OCI-LY7 (cell line): ENCODE data around the gene MGRN1. TPM values are rescaled to one million over a fixed set of nuclear protein-coding genes. Genes with fewer than 3 reads are reported as not detected.
"Not testable (repeated sequence)": the region's sequence is repeated elsewhere in the genome, so short reads cannot be mapped to it uniquely, and the experiment has no call there.

Experiments used
- BruUV-seq: library from RNA; stranded (reverse); fragments of 400-500 nt; replicated peaks from 2 replicates; lab custom pipeline; 2021; lab: Mats Ljungman, UMichigan
- CTCF ChIA-PET: fragments of 300-600 bp; sonication (Branson Sonifier 250); formaldehyde crosslinking; loops from one replicate; lab custom pipeline; 2022; ENCODE audit warnings: antibody characterized with exemption; ENCODE audit not compliant: unreplicated experiment; lab: Charles Lee
- POLR2A ChIA-PET: fragments of 300-600 bp; sonication (Branson Sonifier 250); formaldehyde crosslinking; loops from one replicate; lab custom pipeline; 2022; ENCODE audit warnings: antibody characterized with exemption; lab: Charles Lee
- DNase-seq: peaks from one replicate; pipeline ENCODE4 v3.0.0-alpha.2; 2015; ENCODE audit warnings: low spot score
- H2AFZ ChIP-seq: fragments of 200-600 bp; sonication (generic), shearing (Covaris generic); 2 replicates; pipeline ENCODE4 v1.6.1; 2014; ENCODE audit warnings: mild to moderate bottlenecking, antibody characterized with exemption, low read length, moderate library complexity
- H3K27ac ChIP-seq: fragments of 200-600 bp; sonication (generic); 2 replicates; pipeline ENCODE4 v1.5.1; 2014; ENCODE audit warnings: mixed run types, low read depth, mild to moderate bottlenecking, moderate library complexity, low read length, inconsistent platforms; ENCODE audit not compliant: poor library complexity, severe bottlenecking
- H3K36me3 ChIP-seq: fragments of 200-600 bp; sonication (generic); 2 replicates; pipeline ENCODE4 v1.6.1; 2014; ENCODE audit warnings: mild to moderate bottlenecking, antibody characterized with exemption, low read length, moderate library complexity, mixed read lengths; ENCODE audit not compliant: insufficient read depth
- H3K4me1 ChIP-seq: fragments of 200-600 bp; sonication (generic); 2 replicates; pipeline ENCODE4 v1.5.1; 2014; ENCODE audit warnings: mild to moderate bottlenecking, low read length; ENCODE audit not compliant: insufficient read depth, poor library complexity, severe bottlenecking
- H3K4me2 ChIP-seq: fragments of 200-600 bp; sonication (generic); 2 replicates; pipeline ENCODE4 v1.6.1; 2014; ENCODE audit warnings: mild to moderate bottlenecking, low read length
- H3K4me3 ChIP-seq: fragments of 200-600 bp; sonication (generic); 2 replicates; pipeline ENCODE4 v1.5.1; 2014; ENCODE audit warnings: mild to moderate bottlenecking, low read depth, low read length; ENCODE audit not compliant: poor library complexity, severe bottlenecking
- H3K79me2 ChIP-seq: fragments of 200-600 bp; sonication (generic); 2 replicates; pipeline ENCODE4 v1.6.1; 2016; ENCODE audit warnings: low read depth, mild to moderate bottlenecking, low read length, moderate library complexity, mixed read lengths; ENCODE audit not compliant: insufficient read depth
- H3K9me2 ChIP-seq: fragments of 200-600 bp; sonication (generic); 2 replicates; pipeline ENCODE4 v1.6.1; 2016; ENCODE audit warnings: mild to moderate bottlenecking, low read length, mixed read lengths; ENCODE audit not compliant: insufficient read depth
- H3K9me3 ChIP-seq: fragments of 200-600 bp; sonication (generic); 2 replicates; pipeline ENCODE4 v1.6.1; 2014; ENCODE audit warnings: mild to moderate bottlenecking, mixed run types, low read length, mixed read lengths
- H4K20me1 ChIP-seq: fragments of 200-600 bp; sonication (generic); 2 replicates; pipeline ENCODE4 v1.6.1; 2014; ENCODE audit warnings: mild to moderate bottlenecking, antibody characterized with exemption, low read length, moderate library complexity, mixed read lengths; ENCODE audit not compliant: insufficient read depth
- CTCF ChIP-seq: fragments of 200-600 bp; sonication (generic); conservative IDR thresholded peaks from 2 replicates; pipeline ENCODE4 v1.5.1; 2014; ENCODE audit warnings: mild to moderate bottlenecking, antibody characterized with exemption, low read length, moderate library complexity, mixed read lengths
- EZH2phosphoT487 ChIP-seq: fragments of 200-600 bp; sonication (generic); IDR thresholded peaks from 2 replicates; pipeline ENCODE4 v1.6.1; 2018; ENCODE audit warnings: low read depth, borderline replicate concordance, mild to moderate bottlenecking, mixed run types, antibody characterized with exemption, low read length, moderate library complexity, mixed read lengths
- intact Hi-C: fragments of 100-400 bp; cut with micrococcal nuclease; formaldehyde crosslinking; loops from one replicate; pipeline ENCODE4 v1.10.0; 2022; ENCODE audit not compliant: unreplicated experiment
- microRNA-seq: library from miRNA; unstranded; fragments of <30 nt; microRNA quantifications from one replicate; pipeline ENCODE4 v1.2.0, GENCODE V29; 2022; ENCODE audit warnings: borderline replicate concordance
- small RNA-seq: library from RNA; depleted of rRNA; stranded (forward); fragments of <200 nt; gene quantifications from one replicate; pipeline ENCODE3, GENCODE V24; 2014
- total RNA-seq, 2 experiments: library from RNA; depleted of rRNA in 1 of 2; stranded (reverse); fragments of >200 nt in 1 of 2; shearing (Covaris generic) in 1 of 2; gene quantifications; 2 replicates each; pipeline ENCODE4 v1.2.3, GENCODE V29; 2014 to 2022

The MGRN1 gene
- total RNA-seq, 2 experiments from 2014 or later, result 14.1 to 43.1 TPM

- Histone ChIP-seq H4K20me1 (no peaks in the 10 kb centered on the region), H3K27ac (no peak overlapping the region), H3K36me3 (no peaks in the 10 kb centered on the region), H3K4me2 (no peak overlapping the region), H3K9me2 (no peaks in the 10 kb centered on the region), H3K9me3 (no peaks in the 10 kb centered on the region), H3K79me2 (peaks cover 13% of the 10 kb centered on the region; the same call in 1 of the 2 replicates), H2AFZ (no peak overlapping the region), H3K4me3 (no peak overlapping the region), H3K4me1 (peaks cover 15% of the 10 kb centered on the region)
- no TSS peak for BruUV-seq
- DNase-seq, result no peak
- ChIA-PET CTCF (no interaction called here), POLR2A (interaction anchor here (3.6 kb wide), 1 partner anchor 32 kb away, joined by 23 read pairs; the partner anchor contains the start of gene ZNF500)
- TF ChIP-seq CTCF (no peak), EZH2phosphoT487 (no peak)
- intact Hi-C loops, result no loop called here
Measured at GRCh38 chr16:4736546-4736945, 111.9 kb downstream of the MGRN1 start.

- intact Hi-C loops, result no loop called here
- TF ChIP-seq EZH2phosphoT487, result no peak
- no peak for TF ChIP-seq CTCF
- POLR2A ChIA-PET, result interaction anchor here (0.5 to 0.9 kb wide), 2 partner anchors 35 to 777 kb away, joined by 3 to 6 read pairs; no protein-coding TSS in a partner anchor
Measured at GRCh38 chr16:4737545-4737944, 112.9 kb downstream of the MGRN1 start.

GRCh38 chr16:4738370-4738769 lies 113.7 kb downstream of the MGRN1 start:
- H4K20me1 ChIP-seq, H3K79me2 ChIP-seq, H3K4me1 ChIP-seq, DNase-seq, H2AFZ ChIP-seq, H3K9me3 ChIP-seq, BruUV-seq, CTCF ChIA-PET, H3K36me3 ChIP-seq, H3K4me3 ChIP-seq, H3K4me2 ChIP-seq, H3K27ac ChIP-seq, intact Hi-C loops, H3K9me2 ChIP-seq: not testable (repeated sequence)
- POLR2A ChIA-PET, result interaction anchor here (0.9 kb wide), 1 partner anchor 34 kb away, joined by 6 read pairs; no protein-coding TSS in a partner anchor

More at GRCh38 chr16:4737545-4737944, 112.9 kb downstream of the MGRN1 start:
- H3K4me2 ChIP-seq, result no peak overlapping the region
- H3K27ac ChIP-seq, result no peak overlapping the region
- no peak overlapping the region for H3K4me3 ChIP-seq
- no peak overlapping the region for H2AFZ ChIP-seq
- no peaks in the 10 kb centered on the region for H3K9me2 ChIP-seq
- no peaks in the 10 kb centered on the region for H4K20me1 ChIP-seq
- DNase-seq, result no peak
- CTCF ChIA-PET, result no interaction called here
- no peaks in the 10 kb centered on the region for H3K36me3 ChIP-seq
- H3K9me3 ChIP-seq, result no peaks in the 10 kb centered on the region
- H3K79me2 ChIP-seq, result peaks cover 13% of the 10 kb centered on the region; the same call in 1 of the 2 replicates
- peaks cover 15% of the 10 kb centered on the region for H3K4me1 ChIP-seq
- BruUV-seq, result no TSS peak

Small RNA genes lying within 50 kb of the gene (microRNA-seq; reads per million reads assigned to microRNA genes)
- gene MIR6769A, result not detected

Small RNA genes lying within 50 kb of the gene (small RNA-seq; reads per million reads assigned to genes)
- gene MIR6769A (not detected), gene RN7SL850P (not detected)

Other genes with a start within 250 kb of the MGRN1 start
- gene CORO7, start 208.2 kb upstream of the MGRN1 start, total RNA-seq (2014; rRNA removed; shearing (Covaris generic)), result 64.0 and 77.2 TPM in 2 replicates
- 112 and 115 TPM in 2 replicates for gene CORO7, start 208.2 kb upstream of the MGRN1 start, total RNA-seq (2022)
- gene DNAJA3, start 199.0 kb upstream of the MGRN1 start, total RNA-seq (2014; rRNA removed; shearing (Covaris generic)), result 89.8 and 94.5 TPM in 2 replicates
- gene DNAJA3, start 199.0 kb upstream of the MGRN1 start, total RNA-seq (2022), result 89.7 and 94.3 TPM in 2 replicates
- gene NMRAL1, start 150.2 kb upstream of the MGRN1 start, total RNA-seq (2014; rRNA removed; shearing (Covaris generic)), result 92.8 and 113 TPM in 2 replicates
- 114 and 139 TPM in 2 replicates for gene NMRAL1, start 150.2 kb upstream of the MGRN1 start, total RNA-seq (2022)
- gene HMOX2, start 148.4 kb upstream of the MGRN1 start, total RNA-seq (2014; rRNA removed; shearing (Covaris generic)), result 46.0 and 55.2 TPM in 2 replicates
- gene HMOX2, start 148.4 kb upstream of the MGRN1 start, total RNA-seq (2022), result 37.0 and 39.5 TPM in 2 replicates
- gene CDIP1, start 86.1 kb upstream of the MGRN1 start, total RNA-seq (2014; rRNA removed; shearing (Covaris generic)), result 13.5 and 15.5 TPM in 2 replicates
- 33.2 and 34.2 TPM in 2 replicates for gene CDIP1, start 86.1 kb upstream of the MGRN1 start, total RNA-seq (2022)
- 0.08 and 0.13 TPM in 2 replicates for gene C16orf96, start 68.5 kb upstream of the MGRN1 start, total RNA-seq (2014; rRNA removed; shearing (Covaris generic))
- 0.27 and 0.37 TPM in 2 replicates for gene C16orf96, start 68.5 kb upstream of the MGRN1 start, total RNA-seq (2022)
- gene UBALD1, start 9.9 kb upstream of the MGRN1 start, total RNA-seq (2014; rRNA removed; shearing (Covaris generic)), result 11.1 and 12.6 TPM in 2 replicates
- gene UBALD1, start 9.9 kb upstream of the MGRN1 start, total RNA-seq (2022), result 34.1 and 34.9 TPM in 2 replicates
- gene NUDT16L1, start 68.7 kb downstream of the MGRN1 start, total RNA-seq (2014; rRNA removed; shearing (Covaris generic)), result 14.9 and 17.8 TPM in 2 replicates
- 15.9 and 18.9 TPM in 2 replicates for gene NUDT16L1, start 68.7 kb downstream of the MGRN1 start, total RNA-seq (2022)
- 17.6 and 19.5 TPM in 2 replicates for gene ANKS3, start 109.4 kb downstream of the MGRN1 start, total RNA-seq (2014; rRNA removed; shearing (Covaris generic))
- gene ANKS3, start 109.4 kb downstream of the MGRN1 start, total RNA-seq (2022), result 21.7 and 25.4 TPM in 2 replicates
- 0.36 and 0.38 TPM in 2 replicates for gene DNAAF8, start 109.7 kb downstream of the MGRN1 start, total RNA-seq (2014; rRNA removed; shearing (Covaris generic))
- gene DNAAF8, start 109.7 kb downstream of the MGRN1 start, total RNA-seq (2022), result 1.1 TPM in 1 of 2 replicates, not detected in the other
- gene ZNF500, start 142.3 kb downstream of the MGRN1 start, total RNA-seq (2014; rRNA removed; shearing (Covaris generic)), result 12.9 and 16.1 TPM in 2 replicates
- 23.9 and 28.8 TPM in 2 replicates for gene ZNF500, start 142.3 kb downstream of the MGRN1 start, total RNA-seq (2022)
- not detected in 2 replicates for gene SEPTIN12, start 163.5 kb downstream of the MGRN1 start, total RNA-seq (2014; rRNA removed; shearing (Covaris generic))
- gene SEPTIN12, start 163.5 kb downstream of the MGRN1 start, total RNA-seq (2022), result not detected in 2 replicates
- not detected in 2 replicates for gene SMIM22, start 170.5 kb downstream of the MGRN1 start, total RNA-seq (2014; rRNA removed; shearing (Covaris generic))
- gene SMIM22, start 170.5 kb downstream of the MGRN1 start, total RNA-seq (2022), result not detected in 2 replicates
- 2.9 and 6.3 TPM in 2 replicates for gene ROGDI, start 177.8 kb downstream of the MGRN1 start, total RNA-seq (2014; rRNA removed; shearing (Covaris generic))
- 7.1 and 7.6 TPM in 2 replicates for gene ROGDI, start 177.8 kb downstream of the MGRN1 start, total RNA-seq (2022)
- 48.4 and 54.4 TPM in 2 replicates for gene GLYR1, start 222.5 kb downstream of the MGRN1 start, total RNA-seq (2014; rRNA removed; shearing (Covaris generic))
- 95.6 and 113 TPM in 2 replicates for gene GLYR1, start 222.5 kb downstream of the MGRN1 start, total RNA-seq (2022)
- 35.8 and 37.2 TPM in 2 replicates for gene UBN1, start 222.7 kb downstream of the MGRN1 start, total RNA-seq (2014; rRNA removed; shearing (Covaris generic))
- 53.0 and 53.3 TPM in 2 replicates for gene UBN1, start 222.7 kb downstream of the MGRN1 start, total RNA-seq (2022)